Measurements from ENCODE around the gene S100A7A. TPM values are rescaled to one million over a fixed set of nuclear protein-coding genes. Genes with fewer than 3 reads are reported as not detected.

Gene S100A7A
- total and polyA plus RNA-seq, 10 of the 15 experiments (the other 5 are each of a cell fraction or from before 2014, with no cell fraction given) = not detected

DNA sequence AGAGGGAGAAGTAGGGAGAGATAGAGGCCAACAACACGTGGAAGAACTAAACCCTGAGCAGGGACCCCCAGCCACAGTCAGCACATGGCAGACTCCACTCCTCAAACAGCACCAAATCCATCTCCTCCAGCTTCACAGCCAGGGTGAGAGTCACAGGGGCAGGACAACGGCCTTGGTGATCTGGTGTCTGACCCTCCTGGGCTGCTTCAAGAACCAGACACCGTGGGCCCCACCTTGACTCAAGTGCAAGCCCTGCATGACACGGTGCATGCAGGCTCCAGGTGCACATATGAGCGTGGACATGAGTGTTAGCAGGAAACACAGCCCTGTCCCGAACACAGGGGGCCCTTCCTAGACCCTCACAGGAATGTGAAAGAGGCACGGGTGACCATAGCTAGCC, 22.3 kb downstream of the S100A7A start:
- no peaks in the 10 kb centered on the region for H4K20me1 ChIP-seq (ENCODE audit: control insufficient read depth, insufficient read depth)
- ChIA-PET SMC1A (ENCODE audit: uncharacterized antibody, unreplicated experiment) (no interaction called here), CTCF (interaction anchor here (0.7 kb wide), 1 partner anchor 16 kb away, joined by 3 read pairs; no protein-coding TSS in a partner anchor), POLR2A (no interaction called here), RAD21 (ENCODE audit: unreplicated experiment) (no interaction called here)
- in situ Hi-C loops (cut with MboI) = no loop called here
- H3K9me3 ChIP-seq (replicated peaks; ENCODE audit: control insufficient read depth, insufficient read depth, low read length) = no peaks in the 10 kb centered on the region
- no peak overlapping the region for H3K4me2 ChIP-seq (ENCODE audit: control insufficient read depth, insufficient read depth)
- H3K9ac ChIP-seq (ENCODE audit: control insufficient read depth, insufficient read depth, low read length) = no peak overlapping the region
- no peak overlapping the region for H3K4me3 ChIP-seq
- intact Hi-C loops (cut with micrococcal nuclease; ENCODE audit: unreplicated experiment) = no loop called here
- H3K27ac ChIP-seq (ENCODE audit: control insufficient read depth, insufficient read depth) = no peak overlapping the region
- no peaks in the 10 kb centered on the region for H3K36me3 ChIP-seq (ENCODE audit: control insufficient read depth in 2 of 2, insufficient read depth in 2 of 2, low read length in 1 of 2)
- H3K27me3 ChIP-seq (replicated peaks in 1 of 2; ENCODE audit: control insufficient read depth in 2 of 2, insufficient read depth in 2 of 2, low read length in 1 of 2) = peaks cover 0 to 1% of the 10 kb centered on the region in 2 experiments; a peak in 2 of 4 replicates
- no TSS peak for BruUV-seq (replicated peaks)
- ATAC-seq (no peak), DNase-seq (ENCODE audit: low read depth, low spot score) (no peak), FAIRE-seq (no peak)
- TF ChIP-seq, protein P1, sequence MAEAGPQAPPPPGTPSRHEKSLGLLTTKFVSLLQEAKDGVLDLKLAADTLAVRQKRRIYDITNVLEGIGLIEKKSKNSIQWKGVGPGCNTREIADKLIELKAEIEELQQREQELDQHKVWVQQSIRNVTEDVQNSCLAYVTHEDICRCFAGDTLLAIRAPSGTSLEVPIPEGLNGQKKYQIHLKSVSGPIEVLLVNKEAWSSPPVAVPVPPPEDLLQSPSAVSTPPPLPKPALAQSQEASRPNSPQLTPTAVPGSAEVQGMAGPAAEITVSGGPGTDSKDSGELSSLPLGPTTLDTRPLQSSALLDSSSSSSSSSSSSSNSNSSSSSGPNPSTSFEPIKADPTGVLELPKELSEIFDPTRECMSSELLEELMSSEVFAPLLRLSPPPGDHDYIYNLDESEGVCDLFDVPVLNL (IDR thresholded peaks at IDR 0.05; ENCODE audit: low read depth, low read length) = no peak
- TF ChIP-seq CHD4 (IDR thresholded peaks at IDR 0.05) = no peak
- TF ChIP-seq SREBF1 (IDR thresholded peaks at IDR 0.05; ENCODE audit: low read length) = no peak
- no peak for TF ChIP-seq POLR2A (IDR thresholded peaks at IDR 0.05; ENCODE audit: low read depth, low read length)
- no peaks in the 10 kb centered on the region for H3K4me1 ChIP-seq (ENCODE audit: control insufficient read depth, insufficient read depth, low read length)
- no peak overlapping the region for H2AFZ ChIP-seq (ENCODE audit: control insufficient read depth, low read depth, low read length)
- no peaks in the 10 kb centered on the region for H3K79me2 ChIP-seq (ENCODE audit: control insufficient read depth, insufficient read depth, low read length)
- 0% methylated on average over 7 of the region's 7 CpGs for WGBS (ENCODE audit: insufficient coverage, insufficient replicate concordance, low lambda C conversion rate, missing lambda C conversion rate)

DNA sequence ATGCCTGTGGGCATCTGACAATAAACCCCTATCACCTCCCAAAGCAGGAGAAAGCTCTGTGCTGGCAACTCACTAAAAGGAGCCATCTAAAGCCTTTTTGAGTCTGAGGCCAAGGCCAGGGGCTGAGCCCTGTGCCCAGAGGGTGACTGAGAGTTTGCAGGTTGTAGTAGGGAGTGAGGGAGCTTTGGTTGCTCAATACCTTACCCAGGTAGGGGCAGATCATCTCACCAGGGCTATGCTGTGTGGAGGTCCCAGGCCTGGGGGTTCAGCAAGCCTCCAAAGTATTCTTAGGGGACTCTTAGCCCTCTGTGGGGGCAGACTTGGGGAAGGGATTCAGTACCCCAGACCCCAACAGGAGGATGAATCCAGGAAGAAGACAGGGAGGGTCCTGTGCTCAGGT, 23.0 kb downstream of the S100A7A start:
- BruUV-seq (replicated peaks) = no TSS peak
- H3K27ac ChIP-seq (ENCODE audit: control insufficient read depth, insufficient read depth) = no peak overlapping the region
- H2AFZ ChIP-seq (ENCODE audit: control insufficient read depth, low read depth, low read length) = no peak overlapping the region
- CTCF ChIA-PET = interaction anchor here (0.7 kb wide), 1 partner anchor 16 kb away, joined by 3 read pairs; no protein-coding TSS in a partner anchor
- in situ Hi-C loops (cut with MboI) (no loop called here), intact Hi-C loops (cut with micrococcal nuclease; ENCODE audit: unreplicated experiment) (no loop called here)
- no peaks in the 10 kb centered on the region for H3K36me3 ChIP-seq (ENCODE audit: control insufficient read depth in 2 of 2, insufficient read depth in 2 of 2, low read length in 1 of 2)
- no peaks in the 10 kb centered on the region for H4K20me1 ChIP-seq (ENCODE audit: control insufficient read depth, insufficient read depth)
- H3K4me1 ChIP-seq (ENCODE audit: control insufficient read depth, insufficient read depth, low read length) = no peaks in the 10 kb centered on the region
- no peaks in the 10 kb centered on the region for H3K79me2 ChIP-seq (ENCODE audit: control insufficient read depth, insufficient read depth, low read length)
- peaks cover 0 to 2% of the 10 kb centered on the region in 2 experiments; a peak in 2 of 4 replicates for H3K27me3 ChIP-seq (replicated peaks in 1 of 2; ENCODE audit: control insufficient read depth in 2 of 2, insufficient read depth in 2 of 2, low read length in 1 of 2)
- SMC1A ChIA-PET (ENCODE audit: uncharacterized antibody, unreplicated experiment) = no interaction called here
- H3K4me2 ChIP-seq (ENCODE audit: control insufficient read depth, insufficient read depth) = no peak overlapping the region
- RAD21 ChIA-PET (ENCODE audit: unreplicated experiment) = no interaction called here
- no peaks in the 10 kb centered on the region for H3K9me3 ChIP-seq (replicated peaks; ENCODE audit: control insufficient read depth, insufficient read depth, low read length)
- no peak overlapping the region for H3K9ac ChIP-seq (ENCODE audit: control insufficient read depth, insufficient read depth, low read length)
- H3K4me3 ChIP-seq = no peak overlapping the region
- FAIRE-seq = no peak
- DNase-seq (ENCODE audit: low read depth, low spot score) = no peak
- POLR2A ChIA-PET = no interaction called here
- no peak for ATAC-seq
- TF ChIP-seq WRNIP1 (IDR thresholded peaks at IDR 0.05; ENCODE audit: borderline replicate concordance, low read depth, low read length) (no peak), CUX1 (IDR thresholded peaks at IDR 0.05; ENCODE audit: insufficient replicate concordance, low read depth, low read length) (no peak)
- TF ChIP-seq, protein P2, sequence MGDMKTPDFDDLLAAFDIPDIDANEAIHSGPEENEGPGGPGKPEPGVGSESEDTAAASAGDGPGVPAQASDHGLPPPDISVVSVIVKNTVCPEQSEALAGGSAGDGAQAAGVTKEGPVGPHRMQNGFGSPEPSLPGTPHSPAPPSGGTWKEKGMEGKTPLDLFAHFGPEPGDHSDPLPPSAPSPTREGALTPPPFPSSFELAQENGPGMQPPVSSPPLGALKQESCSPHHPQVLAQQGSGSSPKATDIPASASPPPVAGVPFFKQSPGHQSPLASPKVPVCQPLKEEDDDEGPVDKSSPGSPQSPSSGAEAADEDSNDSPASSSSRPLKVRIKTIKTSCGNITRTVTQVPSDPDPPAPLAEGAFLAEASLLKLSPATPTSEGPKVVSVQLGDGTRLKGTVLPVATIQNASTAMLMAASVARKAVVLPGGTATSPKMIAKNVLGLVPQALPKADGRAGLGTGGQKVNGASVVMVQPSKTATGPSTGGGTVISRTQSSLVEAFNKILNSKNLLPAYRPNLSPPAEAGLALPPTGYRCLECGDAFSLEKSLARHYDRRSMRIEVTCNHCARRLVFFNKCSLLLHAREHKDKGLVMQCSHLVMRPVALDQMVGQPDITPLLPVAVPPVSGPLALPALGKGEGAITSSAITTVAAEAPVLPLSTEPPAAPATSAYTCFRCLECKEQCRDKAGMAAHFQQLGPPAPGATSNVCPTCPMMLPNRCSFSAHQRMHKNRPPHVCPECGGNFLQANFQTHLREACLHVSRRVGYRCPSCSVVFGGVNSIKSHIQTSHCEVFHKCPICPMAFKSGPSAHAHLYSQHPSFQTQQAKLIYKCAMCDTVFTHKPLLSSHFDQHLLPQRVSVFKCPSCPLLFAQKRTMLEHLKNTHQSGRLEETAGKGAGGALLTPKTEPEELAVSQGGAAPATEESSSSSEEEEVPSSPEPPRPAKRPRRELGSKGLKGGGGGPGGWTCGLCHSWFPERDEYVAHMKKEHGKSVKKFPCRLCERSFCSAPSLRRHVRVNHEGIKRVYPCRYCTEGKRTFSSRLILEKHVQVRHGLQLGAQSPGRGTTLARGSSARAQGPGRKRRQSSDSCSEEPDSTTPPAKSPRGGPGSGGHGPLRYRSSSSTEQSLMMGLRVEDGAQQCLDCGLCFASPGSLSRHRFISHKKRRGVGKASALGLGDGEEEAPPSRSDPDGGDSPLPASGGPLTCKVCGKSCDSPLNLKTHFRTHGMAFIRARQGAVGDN (IDR thresholded peaks at IDR 0.05) = no peak

Measured in GM12878 (cell line).